Gastroesophageal sphincter (tissue), 4 donors: ENCODE data around the gene PARD3B. TPM values are rescaled to one million over a fixed set of nuclear protein-coding genes. Genes with fewer than 3 reads are reported as not detected.

Experiments used
- ATAC-seq: fragments of 150-250 bp; one replicate; pipeline ENCODE4 v1.9.1; 2016; ENCODE audit warnings: mild to moderate bottlenecking, moderate library complexity
- H3K27ac ChIP-seq, 4 donors: fragments of 200-600 bp; sonication (generic) in 3 of 4; 1 replicate in 3 of 4; 2 replicates in 1 of 4; pipeline ENCODE4 v1.5.1; 2016 to 2019
- H3K27me3 ChIP-seq: fragments of 200-600 bp; sonication (generic); one replicate; pipeline ENCODE4 v1.5.1; 2019
- H3K36me3 ChIP-seq, 2 donors: fragments of 200-600 bp; sonication (generic); one replicate each; pipeline ENCODE4 v1.5.1; 2019; ENCODE audit warnings: control low read depth in 1 of 2
- H3K4me1 ChIP-seq, 3 donors: fragments of 200-600 bp; sonication (generic); 1 replicate in 2 of 3; 2 replicates in 1 of 3; pipeline ENCODE4 v1.5.1; 2016 to 2019; ENCODE audit warnings: control low read depth in 2 of 3
- H3K4me3 ChIP-seq, 2 donors: fragments of 200-600 bp; sonication (generic); one replicate each; pipeline ENCODE4 v1.5.1; 2019; ENCODE audit warnings: mild to moderate bottlenecking in 1 of 2, moderate library complexity in 1 of 2
- H3K9me3 ChIP-seq, 3 donors: fragments of 200-600 bp; sonication (generic); one replicate each; pipeline ENCODE4 v1.5.1; 2017 to 2019; ENCODE audit warnings: control low read depth in 2 of 3
- EP300 ChIP-seq: sonication (generic); formaldehyde crosslinking; IDR thresholded peaks from one replicate; pipeline ENCODE4 v1.6.1; 2017; ENCODE audit warnings: antibody characterized with exemption, mild to moderate bottlenecking
- POLR2A ChIP-seq, 2 donors: fragments of 450-650 bp; IDR thresholded peaks; one replicate each; pipeline ENCODE4 v1.6.1; 2017; ENCODE audit warnings: antibody characterized with exemption in 2 of 2, mild to moderate bottlenecking in 2 of 2, moderate library complexity in 1 of 2
- POLR2AphosphoS5 ChIP-seq: sonication (generic); formaldehyde crosslinking; IDR thresholded peaks from one replicate; pipeline ENCODE4 v1.6.1; 2017; ENCODE audit warnings: antibody characterized with exemption
- WGBS, 2 donors: methylation state at CpG; one replicate each; pipeline ENCODE4 v1.1.5; 2018; ENCODE audit warnings: low coverage in 1 of 2; 5-methylcytosine and 5-hydroxymethylcytosine counted together
- total RNA-seq, 4 donors: library from RNA; depleted of rRNA; stranded (reverse); fragments of >200 nt; gene quantifications; one replicate each; pipeline ENCODE4 v1.1.0, GENCODE V29; 2016
- TF ChIP-seq, protein P1 (sequence below), 4 experiments: fragments of 200-600 bp in 2 of 4; fragments of 450-650 bp in 2 of 4; sonication (generic) in 1 of 4; IDR thresholded peaks; one replicate each; pipeline ENCODE4 v1.5.1; 2017 to 2019; ENCODE audit warnings: antibody characterized with exemption in 4 of 4, mild to moderate bottlenecking in 2 of 4, moderate library complexity in 2 of 4

Gene PARD3B
- total RNA-seq, 4 donors from 2014 or later: 29.6 to 42.2 (median 41.0) TPM

GRCh38 chr2:205128726-205129125, 583.5 kb downstream of the PARD3B start:
- TF ChIP-seq, protein P1, sequence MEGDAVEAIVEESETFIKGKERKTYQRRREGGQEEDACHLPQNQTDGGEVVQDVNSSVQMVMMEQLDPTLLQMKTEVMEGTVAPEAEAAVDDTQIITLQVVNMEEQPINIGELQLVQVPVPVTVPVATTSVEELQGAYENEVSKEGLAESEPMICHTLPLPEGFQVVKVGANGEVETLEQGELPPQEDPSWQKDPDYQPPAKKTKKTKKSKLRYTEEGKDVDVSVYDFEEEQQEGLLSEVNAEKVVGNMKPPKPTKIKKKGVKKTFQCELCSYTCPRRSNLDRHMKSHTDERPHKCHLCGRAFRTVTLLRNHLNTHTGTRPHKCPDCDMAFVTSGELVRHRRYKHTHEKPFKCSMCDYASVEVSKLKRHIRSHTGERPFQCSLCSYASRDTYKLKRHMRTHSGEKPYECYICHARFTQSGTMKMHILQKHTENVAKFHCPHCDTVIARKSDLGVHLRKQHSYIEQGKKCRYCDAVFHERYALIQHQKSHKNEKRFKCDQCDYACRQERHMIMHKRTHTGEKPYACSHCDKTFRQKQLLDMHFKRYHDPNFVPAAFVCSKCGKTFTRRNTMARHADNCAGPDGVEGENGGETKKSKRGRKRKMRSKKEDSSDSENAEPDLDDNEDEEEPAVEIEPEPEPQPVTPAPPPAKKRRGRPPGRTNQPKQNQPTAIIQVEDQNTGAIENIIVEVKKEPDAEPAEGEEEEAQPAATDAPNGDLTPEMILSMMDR (IDR thresholded peaks at IDR 0.05): no peak
- TF ChIP-seq POLR2A (IDR thresholded peaks at IDR 0.05) (no peak), EP300 (no peak), POLR2AphosphoS5 (no peak)
- Histone ChIP-seq H3K36me3 (peaks cover 0 to 13% of the 10 kb centered on the region in 2 donors), H3K27ac (no peak overlapping the region), H3K4me1 (no peaks in the 10 kb centered on the region), H3K27me3 (no peaks in the 10 kb centered on the region), H3K4me3 (no peak overlapping the region), H3K9me3 (no peaks in the 10 kb centered on the region)
- ATAC-seq: no peak

- TF ChIP-seq EP300 (no peak), POLR2A (IDR thresholded peaks at IDR 0.05) (no peak), POLR2AphosphoS5 (no peak)
- TF ChIP-seq, protein P1 (IDR thresholded peaks at IDR 0.05): no peak
- Histone ChIP-seq H3K4me1 (no peaks in the 10 kb centered on the region), H3K27me3 (no peaks in the 10 kb centered on the region), H3K4me3 (no peak overlapping the region), H3K27ac (no peak overlapping the region), H3K9me3 (no peaks in the 10 kb centered on the region), H3K36me3 (peaks cover 0 to 13% of the 10 kb centered on the region in 2 donors)
- 64 to 76% methylated on average over 5 of the region's 5 CpGs for WGBS, 2 donors
- no peak for ATAC-seq
These were observed 584.3 kb downstream of the PARD3B start for GRCh38 chr2:205129531-205129930.

- Histone ChIP-seq H3K36me3 (peaks cover 0 to 10% of the 10 kb centered on the region in 2 donors), H3K4me3 (no peak overlapping the region), H3K4me1 (no peaks in the 10 kb centered on the region), H3K27ac (no peak overlapping the region), H3K27me3 (no peaks in the 10 kb centered on the region), H3K9me3 (no peaks in the 10 kb centered on the region)
- 69 to 84% methylated on average over 4 of the region's 4 CpGs for WGBS, 2 donors
- no peak for TF ChIP-seq POLR2A (IDR thresholded peaks at IDR 0.05)
- TF ChIP-seq, protein P1 (IDR thresholded peaks at IDR 0.05): no peak
- TF ChIP-seq EP300: no peak
- ATAC-seq: no peak
These were observed 585.0 kb downstream of the PARD3B start for GRCh38 chr2:205130111-205130829.

DNA sequence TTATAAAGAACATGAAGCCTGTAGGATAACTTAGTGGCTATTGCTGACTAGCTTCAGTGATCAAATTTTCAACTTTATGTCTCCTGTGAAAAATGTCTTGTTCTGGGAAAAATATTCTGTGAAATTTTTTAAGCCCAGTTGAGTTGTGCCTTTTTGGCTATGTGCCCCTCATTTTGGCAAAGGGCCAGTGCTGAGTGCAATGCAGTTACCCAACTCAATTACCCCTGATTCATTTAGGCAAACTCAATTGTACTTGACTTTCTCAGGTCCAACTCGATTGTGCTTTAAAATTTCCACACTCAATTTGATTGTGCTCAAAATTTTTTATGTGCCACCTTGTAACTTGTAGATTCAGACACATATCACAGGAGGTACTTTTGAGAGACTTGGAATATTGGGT, 588.3 kb downstream of the PARD3B start:
- H3K4me1 ChIP-seq: no peaks in the 10 kb centered on the region
- TF ChIP-seq POLR2AphosphoS5 (no peak), EP300 (no peak), POLR2A (IDR thresholded peaks at IDR 0.05) (no peak)
- TF ChIP-seq, protein P1 (IDR thresholded peaks at IDR 0.05): no peak
- H3K9me3 ChIP-seq: no peaks in the 10 kb centered on the region
- H3K36me3 ChIP-seq: no peaks in the 10 kb centered on the region
- 40 to 86% methylated on average over 1 of the region's 1 CpG for WGBS, 2 donors
- H3K27me3 ChIP-seq: no peaks in the 10 kb centered on the region
- H3K27ac ChIP-seq: no peak overlapping the region
- no peak overlapping the region for H3K4me3 ChIP-seq
- ATAC-seq: no peak

- H3K36me3 ChIP-seq: no peaks in the 10 kb centered on the region
- 87 to 92% methylated on average over 2 of the region's 2 CpGs for WGBS, 2 donors
- H3K4me1 ChIP-seq: no peaks in the 10 kb centered on the region
- TF ChIP-seq EP300 (no peak), POLR2AphosphoS5 (no peak)
- TF ChIP-seq, protein P1 (IDR thresholded peaks at IDR 0.05): no peak
- no peak overlapping the region for H3K27ac ChIP-seq
- H3K9me3 ChIP-seq: no peaks in the 10 kb centered on the region
- no peak for ATAC-seq
- no peak overlapping the region for H3K4me3 ChIP-seq
- no peaks in the 10 kb centered on the region for H3K27me3 ChIP-seq
These were observed 593.5 kb downstream of the PARD3B start for GRCh38 chr2:205138735-205139134.
